Stimulated activated CD8-positive, alpha-beta memory T cell treated with anti-CD3 and anti-CD28 coated beads, Interleukin-4, amount 100 ng/mL, for 1 hour (primary cell): ENCODE measurements around the gene EYS.

Source experiments
- DNase-seq, 2 donors: peaks; one replicate each; pipeline ENCODE4 v3.0.0-alpha.2; 2020; ENCODE audit warnings: low read depth in 2 of 2, low spot score in 1 of 2

EYS gene

DNA sequence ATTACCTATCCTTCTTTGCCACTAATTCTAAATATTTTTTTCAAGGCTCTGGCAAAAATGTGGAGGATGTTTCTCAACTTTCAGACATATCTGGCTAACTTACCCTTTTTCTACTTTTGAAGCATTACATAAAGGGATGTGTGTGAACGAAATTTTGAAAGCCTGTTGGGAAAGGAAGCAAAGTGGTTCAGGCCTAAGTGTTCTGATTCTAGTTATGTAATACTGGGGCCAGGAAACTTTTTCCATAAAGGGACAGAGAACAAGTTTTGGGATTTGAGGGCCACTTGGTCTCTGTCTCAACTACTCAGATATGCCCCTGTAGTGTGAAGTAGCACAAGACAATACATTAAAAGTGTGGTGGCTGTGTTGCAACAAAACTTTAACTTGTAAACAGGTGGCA lies 1349.6 kb downstream of the EYS start:
- no peak for DNase-seq

DNA sequence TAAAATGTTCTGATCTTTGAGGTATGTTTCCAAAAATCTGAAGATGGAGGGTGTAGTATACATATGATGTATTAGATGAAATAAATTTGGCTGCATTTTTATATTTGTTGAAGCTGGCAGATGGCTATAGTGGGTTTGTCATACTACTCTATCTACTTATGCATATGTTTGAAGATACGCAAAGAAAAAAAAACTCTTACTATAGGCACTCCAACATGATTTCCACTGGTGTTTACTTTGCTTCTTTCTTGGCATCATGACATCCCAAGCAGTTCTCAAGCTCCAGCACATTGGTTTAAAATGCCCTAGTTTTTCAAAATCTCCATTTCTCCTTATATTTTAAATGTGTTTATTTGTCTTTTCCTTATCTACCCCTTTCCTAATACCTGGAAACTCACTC lies 1359.6 kb downstream of the EYS start:
- no peak for DNase-seq

DNA sequence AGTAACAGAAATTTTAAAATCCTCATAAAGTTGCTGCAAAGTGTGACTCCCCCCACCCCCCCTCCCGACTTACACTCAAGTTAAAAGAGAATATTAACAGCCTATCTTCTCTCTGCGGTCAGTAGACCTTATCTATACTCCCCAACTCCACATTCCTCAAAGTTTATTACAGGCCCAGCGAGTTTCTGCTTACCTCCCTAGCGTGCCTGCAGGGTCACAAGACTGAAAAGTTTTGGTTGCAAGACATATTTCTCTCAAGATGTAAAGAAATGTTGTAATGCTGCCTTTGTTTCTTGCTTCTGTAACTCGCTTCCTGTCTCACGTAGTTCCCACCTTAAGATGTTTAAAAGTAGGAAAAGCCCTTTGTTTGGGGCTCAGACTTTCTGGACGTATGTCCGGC lies 1371.8 kb downstream of the EYS start:
- DNase-seq, result no peak

- DNase-seq, result no peak
Observed at GRCh38 chr6:64334636-64335035, 1372.4 kb downstream of the EYS start.

DNA sequence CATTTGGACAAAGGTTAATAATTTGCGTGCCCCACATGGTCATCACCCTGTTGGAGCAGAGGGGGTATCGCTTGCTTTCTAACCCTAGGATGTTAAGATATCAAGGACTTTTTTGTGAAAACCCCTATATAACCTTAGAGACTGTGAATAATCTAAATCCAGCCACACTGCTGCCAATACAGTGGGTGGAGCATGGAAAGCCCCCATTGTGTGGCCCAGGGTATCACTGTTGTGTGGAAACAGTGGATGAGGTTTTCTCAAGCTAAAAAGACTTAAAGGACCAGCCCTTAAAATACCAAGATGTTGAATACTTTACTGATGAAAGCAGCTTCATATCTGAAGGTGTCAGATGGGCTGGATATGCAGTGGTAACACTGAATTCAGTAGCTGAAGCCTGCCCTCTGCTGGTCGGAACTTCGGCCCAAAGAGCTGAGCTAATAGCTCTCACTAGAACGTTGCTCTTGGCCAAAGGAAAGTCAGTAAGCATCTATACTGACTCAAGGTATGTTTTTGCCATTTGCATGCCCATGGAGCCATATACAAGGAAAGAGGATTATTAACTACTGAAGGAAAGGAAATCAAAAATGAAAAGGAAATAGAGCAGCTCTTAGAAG lies 1376.2 kb downstream of the EYS start:
- DNase-seq, result no peak

DNA sequence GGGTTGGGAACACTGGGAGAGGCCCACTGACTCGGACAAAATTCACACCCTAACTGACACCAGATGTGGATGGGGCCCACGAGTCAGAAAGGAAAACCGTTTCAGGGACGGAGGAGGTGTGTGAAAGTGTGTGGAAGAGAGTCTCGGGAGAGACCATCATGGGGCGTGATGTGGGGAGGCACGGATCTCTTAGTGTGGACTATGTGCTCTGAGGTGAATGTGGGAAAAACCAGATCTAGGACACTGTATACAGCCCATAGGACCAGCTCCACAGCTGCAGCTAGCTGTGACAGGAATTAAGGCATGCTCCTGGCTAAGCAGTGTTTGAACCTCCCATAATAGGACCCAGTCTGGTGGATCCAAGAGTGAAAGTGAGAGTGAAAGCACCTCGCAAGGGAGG lies 1380.1 kb downstream of the EYS start:
- DNase-seq, result no peak

DNA sequence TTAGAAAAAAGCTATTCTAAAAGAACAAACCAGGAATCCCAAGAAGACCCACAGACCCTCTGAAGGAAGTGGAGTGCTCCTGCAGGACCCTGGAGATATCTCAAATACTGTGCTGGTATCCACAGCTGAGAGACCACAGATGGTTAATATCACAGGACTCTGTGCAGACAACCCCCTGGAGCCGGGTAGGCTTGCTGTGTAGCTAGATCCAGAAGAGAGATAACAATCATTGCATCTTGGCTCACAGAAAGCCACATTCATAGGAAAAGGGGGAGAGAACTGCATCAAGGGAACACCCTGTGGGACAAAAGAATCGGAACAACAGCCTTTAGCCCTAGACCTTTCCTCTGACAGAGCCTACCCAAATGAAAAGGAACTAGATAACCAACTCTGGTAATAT lies 1381.9 kb downstream of the EYS start:
- no peak for DNase-seq

GRCh38 chr6:64310214-64310613 lies 1396.8 kb downstream of the EYS start:
- DNase-seq, result no peak

GRCh38 chr6:64301307-64302236 lies 1405.5 kb downstream of the EYS start:
- no peak for DNase-seq

DNA sequence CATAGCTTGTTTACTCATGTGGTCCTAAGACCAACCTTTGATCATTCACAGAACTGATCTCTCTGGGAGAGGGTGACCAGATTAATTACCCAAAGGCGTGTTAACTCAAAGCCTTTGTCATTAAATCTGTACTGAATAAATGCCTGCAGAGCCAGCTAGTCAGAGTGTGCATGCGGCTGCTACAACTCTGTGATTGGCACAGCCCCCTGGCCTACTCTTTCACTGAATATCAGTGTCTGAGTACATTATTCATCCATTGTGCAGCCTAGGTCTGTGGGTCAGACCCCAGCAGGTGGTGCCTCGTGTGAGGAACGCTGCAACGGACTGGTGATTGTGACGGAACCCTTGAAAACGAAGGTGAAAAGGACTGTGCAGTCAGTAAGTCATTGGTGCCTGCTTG lies 1407.8 kb downstream of the EYS start:
- DNase-seq, result no peak

DNA sequence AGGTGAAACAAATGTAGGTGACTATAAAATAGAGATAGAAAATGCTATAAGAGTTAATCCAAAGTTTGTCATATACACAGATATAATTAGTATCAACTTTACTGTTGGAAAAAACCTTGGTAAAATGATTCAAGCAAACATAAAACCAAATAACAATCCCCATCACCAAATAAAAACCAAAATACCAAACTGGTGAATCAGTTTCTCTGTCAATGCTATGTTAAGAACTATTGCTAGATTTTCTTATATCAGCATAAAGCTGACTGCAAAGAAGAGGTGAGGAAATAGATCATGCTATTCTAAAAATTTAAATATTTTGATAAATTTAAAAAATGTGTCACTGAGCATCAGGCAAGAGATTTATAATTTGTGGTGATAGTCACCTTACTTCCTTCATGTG lies 1413.0 kb downstream of the EYS start:
- no peak for DNase-seq

DNA sequence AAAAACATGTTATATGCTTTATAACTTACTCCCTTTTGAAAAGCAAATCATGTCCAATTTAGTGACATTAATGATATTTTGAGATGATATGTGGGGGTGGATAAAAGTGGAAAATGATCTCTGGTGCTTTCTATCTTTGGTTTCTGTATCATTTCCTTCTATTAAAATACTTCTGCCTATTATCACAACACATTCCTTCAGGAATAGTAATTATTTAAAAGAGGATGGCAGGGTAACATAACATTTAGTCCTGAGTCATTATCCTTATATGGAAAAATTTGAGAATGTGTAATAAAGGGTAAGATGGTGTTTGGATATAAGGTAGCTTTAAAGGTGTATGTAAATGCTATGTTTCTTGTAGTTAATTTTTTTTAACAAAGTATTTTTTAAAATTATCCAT lies 1413.7 kb downstream of the EYS start:
- no peak for DNase-seq

GRCh38 chr6:64290867-64291266 lies 1416.2 kb downstream of the EYS start:
- DNase-seq, result no peak

DNA sequence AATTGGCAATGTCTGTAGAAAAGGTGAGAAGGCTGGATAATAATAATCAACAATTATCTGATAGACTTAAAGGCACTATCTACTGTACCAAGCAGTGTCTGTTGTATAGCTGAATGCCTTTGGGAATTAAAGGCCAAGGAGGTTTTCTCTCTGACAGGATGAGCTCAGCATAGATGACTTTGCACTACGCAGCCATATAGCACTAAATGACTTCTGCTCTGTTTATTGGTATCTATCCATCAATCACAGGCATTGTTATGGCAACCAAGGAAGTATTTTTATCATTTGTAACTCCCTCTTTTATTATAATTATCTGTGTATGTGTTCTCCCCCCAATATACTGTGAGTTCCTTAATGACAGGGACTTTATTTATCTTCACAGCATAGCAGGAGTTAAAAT lies 1417.1 kb downstream of the EYS start:
- DNase-seq, result no peak

- DNase-seq, result no peak
Observed at GRCh38 chr6:64288351-64288750, 1418.7 kb downstream of the EYS start.

GRCh38 chr6:64281167-64281566 lies 1425.9 kb downstream of the EYS start:
- DNase-seq, result no peak

GRCh38 chr6:64280569-64280968 lies 1426.5 kb downstream of the EYS start:
- no peak for DNase-seq

- DNase-seq, result no peak
Observed at GRCh38 chr6:64270083-64270482, 1436.9 kb downstream of the EYS start.

DNA sequence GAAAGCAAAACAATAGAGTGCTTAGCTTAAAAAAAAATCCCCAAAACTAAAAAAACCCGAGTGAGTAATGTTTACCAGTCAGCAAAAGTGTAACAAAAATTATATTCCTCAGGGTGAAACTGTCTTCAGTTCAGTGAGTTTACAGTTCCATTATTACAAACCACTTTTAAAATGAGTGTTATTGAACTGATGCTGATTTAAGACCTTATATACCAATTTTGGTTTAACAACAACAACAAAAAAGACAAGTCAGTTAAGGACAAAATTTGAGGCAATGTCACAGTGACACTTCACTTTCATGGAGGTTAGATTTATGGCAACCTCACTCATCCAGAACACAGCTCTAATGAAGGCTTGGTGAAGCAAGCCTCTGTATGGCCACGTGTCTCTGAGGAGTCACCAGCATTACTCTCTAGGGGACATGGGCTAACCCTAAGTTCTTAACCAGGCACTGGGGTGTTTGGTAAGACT lies 1440.6 kb downstream of the EYS start:
- no peak for DNase-seq

DNA sequence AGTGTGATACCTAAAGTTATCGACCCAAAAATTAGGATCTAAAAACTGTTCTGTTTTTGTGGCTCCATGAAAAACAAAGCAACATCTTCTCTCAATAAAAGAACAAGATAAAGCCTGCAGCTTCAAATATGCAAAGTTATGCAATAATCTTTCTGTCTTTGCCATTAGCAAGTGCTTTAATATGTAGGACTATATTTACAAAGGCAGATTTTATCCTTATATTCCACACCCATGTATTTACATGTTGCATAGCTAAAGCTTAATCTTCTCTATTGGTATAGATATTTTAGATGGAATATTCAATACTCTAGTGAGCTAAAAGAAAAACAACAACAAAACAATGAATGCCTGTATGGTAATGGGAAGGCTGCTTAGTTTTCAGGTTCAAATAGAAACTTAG lies 1443.2 kb downstream of the EYS start:
- DNase-seq, result no peak

DNA sequence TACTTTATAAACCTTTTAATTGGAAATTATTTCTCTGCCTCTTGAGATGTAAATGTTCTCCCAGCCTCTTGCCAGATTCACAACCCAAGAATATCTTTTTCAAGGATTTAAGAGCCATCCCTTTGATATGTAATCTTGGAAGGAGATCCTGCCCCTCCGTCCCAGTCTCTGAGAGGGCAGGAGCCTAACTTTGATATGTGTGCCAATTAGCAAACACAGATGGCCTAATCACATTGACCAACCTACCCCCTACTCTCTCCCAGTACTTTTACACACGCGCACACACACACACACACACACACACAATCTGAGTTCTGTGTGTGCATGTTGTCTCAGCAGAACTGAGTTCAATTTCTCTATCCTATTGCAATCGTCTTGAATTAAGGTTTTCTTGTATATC lies 1447.7 kb downstream of the EYS start:
- no peak for DNase-seq

DNA sequence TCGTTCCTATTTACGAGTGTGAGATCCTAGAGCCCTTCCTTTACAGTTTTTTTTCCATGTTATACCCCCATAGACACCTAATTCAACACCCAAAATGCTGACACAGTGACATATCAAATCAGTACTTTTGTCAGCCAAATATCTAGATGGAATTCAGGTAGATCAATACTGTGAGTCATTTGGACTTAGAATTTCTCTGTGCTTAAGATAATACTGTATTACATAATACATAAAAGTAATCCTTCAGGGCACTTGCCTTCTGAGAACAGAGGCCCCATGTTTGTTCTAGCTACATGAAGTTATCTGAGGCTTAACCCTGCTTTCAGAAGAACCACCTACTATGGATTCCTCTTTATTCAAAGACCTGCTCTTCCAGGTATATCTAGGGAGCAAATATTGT lies 1448.3 kb downstream of the EYS start:
- DNase-seq, result no peak

DNA sequence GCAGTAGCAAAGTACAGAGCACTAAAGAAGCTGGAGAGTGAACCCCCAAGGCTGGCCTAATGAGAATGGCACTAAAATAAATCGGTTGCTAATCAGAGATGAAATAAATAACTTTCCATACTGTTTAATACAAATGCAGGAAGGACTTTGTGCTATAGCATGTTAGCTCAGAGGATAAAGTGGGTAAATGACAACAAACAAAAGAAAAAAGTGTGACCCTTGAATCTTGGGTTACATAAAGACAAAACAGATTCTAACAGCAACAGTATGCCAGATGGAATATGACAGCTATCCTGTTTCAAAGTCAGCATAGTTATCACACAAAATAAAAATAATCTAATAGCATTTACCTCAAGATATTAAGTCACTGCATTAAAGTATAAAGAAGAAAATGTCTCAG lies 1448.7 kb downstream of the EYS start:
- no peak for DNase-seq
